GM06990 (cell line): ENCODE data around the gene ATP9A.
"Not testable (repeated sequence)": the region's sequence is repeated elsewhere in the genome, so short reads cannot be mapped to it uniquely, and the experiment has no call there.

Source experiments
- DNase-seq: peaks from one replicate; pipeline ENCODE4 v3.0.0-alpha.2; 2011; ENCODE audit not compliant: insufficient read length; ENCODE audit errors: extremely low read depth
- H3K27me3 ChIP-seq: replicated peaks from 2 replicates; pipeline ENCODE4 v1.6.0; 2011; ENCODE audit warnings: low read length; ENCODE audit not compliant: control insufficient read depth, insufficient read depth
- H3K36me3 ChIP-seq: 2 replicates; pipeline ENCODE4 v1.5.1; 2011; ENCODE audit warnings: low read length; ENCODE audit not compliant: control insufficient read depth, insufficient read depth
- H3K4me3 ChIP-seq: replicated peaks from 2 replicates; pipeline ENCODE4 v1.5.1; 2011; ENCODE audit warnings: low read depth, mild to moderate bottlenecking, control low read depth, low read length
- TF ChIP-seq, protein P1 (sequence below): IDR thresholded peaks from 2 replicates; pipeline ENCODE4 v1.5.1; 2011; ENCODE audit warnings: low read length, control low read depth, mild to moderate bottlenecking, inconsistent platforms; ENCODE audit not compliant: insufficient read depth, poor library complexity, severe bottlenecking

Gene ATP9A

DNA sequence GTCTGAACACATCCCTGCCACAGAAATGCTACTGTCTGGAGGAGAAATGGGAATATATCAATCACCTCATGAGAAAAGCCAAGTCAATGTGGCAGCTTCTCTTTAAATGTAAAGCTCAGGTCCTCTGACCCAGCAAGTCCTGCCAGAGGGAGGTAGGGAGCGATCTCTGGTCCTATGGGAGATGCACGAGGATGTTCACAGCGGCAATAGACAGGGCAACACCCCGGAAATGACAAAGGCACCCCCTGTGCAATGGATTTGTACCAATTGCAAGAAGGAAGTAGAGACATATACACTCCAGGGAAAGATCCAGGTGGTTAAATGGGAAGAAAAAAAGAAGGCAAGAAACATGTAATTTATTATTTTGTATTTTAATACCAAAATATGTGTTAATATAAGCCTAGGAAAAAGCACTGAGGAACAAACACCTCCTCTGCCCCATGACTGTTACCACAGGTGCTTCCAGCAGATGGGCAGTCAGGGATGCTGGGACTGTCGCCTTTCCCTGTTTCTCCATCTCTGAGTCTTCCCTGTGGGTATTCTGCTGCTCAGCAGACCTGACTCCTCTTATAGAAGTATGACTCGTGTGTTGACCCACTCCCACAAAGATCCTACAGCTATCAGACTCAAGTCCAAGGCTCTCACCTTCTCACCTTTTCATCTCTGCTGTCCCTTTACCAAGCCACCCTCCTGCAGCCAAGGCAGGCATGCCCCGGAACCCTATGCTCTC, 20.8 kb downstream of the ATP9A start:
- Histone ChIP-seq H3K27me3 (no peaks in the 10 kb centered on the region), H3K36me3 (no peaks in the 10 kb centered on the region), H3K4me3 (no peak overlapping the region)
- DNase-seq = no peak
- TF ChIP-seq, protein P1, sequence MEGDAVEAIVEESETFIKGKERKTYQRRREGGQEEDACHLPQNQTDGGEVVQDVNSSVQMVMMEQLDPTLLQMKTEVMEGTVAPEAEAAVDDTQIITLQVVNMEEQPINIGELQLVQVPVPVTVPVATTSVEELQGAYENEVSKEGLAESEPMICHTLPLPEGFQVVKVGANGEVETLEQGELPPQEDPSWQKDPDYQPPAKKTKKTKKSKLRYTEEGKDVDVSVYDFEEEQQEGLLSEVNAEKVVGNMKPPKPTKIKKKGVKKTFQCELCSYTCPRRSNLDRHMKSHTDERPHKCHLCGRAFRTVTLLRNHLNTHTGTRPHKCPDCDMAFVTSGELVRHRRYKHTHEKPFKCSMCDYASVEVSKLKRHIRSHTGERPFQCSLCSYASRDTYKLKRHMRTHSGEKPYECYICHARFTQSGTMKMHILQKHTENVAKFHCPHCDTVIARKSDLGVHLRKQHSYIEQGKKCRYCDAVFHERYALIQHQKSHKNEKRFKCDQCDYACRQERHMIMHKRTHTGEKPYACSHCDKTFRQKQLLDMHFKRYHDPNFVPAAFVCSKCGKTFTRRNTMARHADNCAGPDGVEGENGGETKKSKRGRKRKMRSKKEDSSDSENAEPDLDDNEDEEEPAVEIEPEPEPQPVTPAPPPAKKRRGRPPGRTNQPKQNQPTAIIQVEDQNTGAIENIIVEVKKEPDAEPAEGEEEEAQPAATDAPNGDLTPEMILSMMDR = no peak

GRCh38 chr20:51745804-51746203, 22.4 kb downstream of the ATP9A start:
- H3K4me3 ChIP-seq = no peak overlapping the region
- H3K36me3 ChIP-seq = no peaks in the 10 kb centered on the region
- H3K27me3 ChIP-seq = no peaks in the 10 kb centered on the region
- TF ChIP-seq, protein P1 = no peak
- no peak for DNase-seq

GRCh38 chr20:51740838-51741237, 27.4 kb downstream of the ATP9A start:
- no peak overlapping the region for H3K4me3 ChIP-seq
- DNase-seq = no peak
- TF ChIP-seq, protein P1 = no peak
- H3K27me3 ChIP-seq = no peaks in the 10 kb centered on the region
- H3K36me3 ChIP-seq = no peaks in the 10 kb centered on the region

DNA sequence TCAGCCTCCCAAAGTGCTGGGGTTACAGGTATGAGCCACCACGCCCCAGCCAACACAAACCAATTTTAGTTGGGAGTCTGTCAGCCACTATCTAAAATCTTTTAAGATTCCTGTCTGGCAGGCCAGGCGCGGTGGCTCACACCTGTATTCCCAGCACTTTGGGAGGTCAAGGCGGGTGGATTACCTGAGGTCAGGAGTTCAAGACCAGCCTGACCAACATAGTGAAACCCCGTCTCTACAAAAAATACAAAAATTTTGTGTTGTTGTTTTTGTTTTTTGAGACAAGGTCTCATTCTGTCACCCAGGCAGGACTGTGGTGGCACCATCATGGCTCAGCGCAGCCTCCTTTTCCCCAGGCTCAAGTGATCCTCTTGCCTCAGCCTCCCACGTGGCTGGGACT, 27.9 kb downstream of the ATP9A start:
- H3K27me3 ChIP-seq, H3K36me3 ChIP-seq, H3K4me3 ChIP-seq, DNase-seq: not testable (repeated sequence)

DNA sequence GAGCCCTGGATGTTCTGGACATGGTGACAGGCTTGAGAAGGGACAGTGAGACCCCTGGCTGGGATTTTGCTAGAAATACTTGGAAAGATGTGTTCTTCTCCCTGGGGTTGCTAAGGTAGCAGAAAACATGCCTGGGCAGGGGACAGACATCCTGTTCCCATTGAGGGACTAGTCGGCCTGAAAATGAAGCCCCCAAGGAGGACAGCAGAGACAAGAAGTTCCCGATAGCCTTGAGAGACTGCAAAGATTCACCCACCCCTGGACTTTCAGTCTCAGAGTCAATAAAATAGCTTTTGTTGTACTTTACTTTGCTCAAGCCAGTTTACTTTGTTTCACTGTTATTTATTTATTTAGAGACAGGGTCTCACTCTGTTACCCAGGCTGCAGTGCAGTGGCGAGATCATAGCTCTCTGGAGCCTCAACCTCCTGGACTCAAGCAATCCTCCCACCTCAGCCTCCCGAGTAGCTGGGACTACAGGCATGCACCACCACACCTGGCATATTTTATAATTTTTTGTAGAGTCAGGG, 28.4 kb downstream of the ATP9A start:
- TF ChIP-seq, protein P1 = no peak
- H3K27me3 ChIP-seq = no peaks in the 10 kb centered on the region
- no peak overlapping the region for H3K4me3 ChIP-seq
- no peak for DNase-seq
- H3K36me3 ChIP-seq = no peaks in the 10 kb centered on the region

DNA sequence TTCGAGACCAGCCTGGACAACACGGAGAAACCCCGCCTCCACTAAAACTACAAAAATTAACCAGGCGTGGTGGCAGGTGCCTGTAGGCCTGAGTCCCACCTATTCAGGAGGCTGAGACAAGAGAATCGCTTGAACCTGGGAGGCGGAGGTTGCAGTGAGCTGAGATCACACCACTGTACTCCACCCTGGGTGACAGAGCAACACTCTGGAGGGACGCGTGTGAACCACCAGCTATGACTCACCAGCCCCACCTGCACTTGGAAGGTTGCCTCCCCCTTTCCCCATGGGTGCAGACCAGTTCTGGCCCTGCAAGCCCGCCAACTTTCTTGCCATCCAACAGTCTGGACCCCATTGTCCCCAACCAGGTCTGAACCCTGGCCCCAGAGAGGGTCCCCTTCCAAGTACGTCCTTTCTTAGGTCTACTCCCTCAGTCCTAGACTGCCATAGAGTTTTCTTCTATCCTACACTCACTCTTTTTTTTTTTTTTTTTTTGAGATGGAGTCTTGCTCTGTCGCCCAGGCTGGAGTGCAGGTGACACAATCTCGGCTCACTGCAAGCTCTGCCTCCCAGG, 29.2 kb downstream of the ATP9A start:
- Histone ChIP-seq H3K36me3 (no peaks in the 10 kb centered on the region), H3K27me3 (no peaks in the 10 kb centered on the region), H3K4me3 (no peak overlapping the region)
- TF ChIP-seq, protein P1 = no peak
- DNase-seq = no peak

GRCh38 chr20:51738261-51738660, 29.9 kb downstream of the ATP9A start:
- not testable (repeated sequence) for H3K27me3 ChIP-seq, H3K36me3 ChIP-seq, H3K4me3 ChIP-seq, DNase-seq
